Measurements from ENCODE around the gene EGR4.
"Not testable (repeated sequence)": the region's sequence is repeated elsewhere in the genome, so short reads cannot be mapped to it uniquely, and the experiment has no call there.

EGR4 gene

GRCh38 chr2:73264332-73264606 lies 29.1 kb downstream of the EGR4 start:
- DNase-seq (ENCODE audit: low read depth): no peak
- TF ChIP-seq, protein P1, sequence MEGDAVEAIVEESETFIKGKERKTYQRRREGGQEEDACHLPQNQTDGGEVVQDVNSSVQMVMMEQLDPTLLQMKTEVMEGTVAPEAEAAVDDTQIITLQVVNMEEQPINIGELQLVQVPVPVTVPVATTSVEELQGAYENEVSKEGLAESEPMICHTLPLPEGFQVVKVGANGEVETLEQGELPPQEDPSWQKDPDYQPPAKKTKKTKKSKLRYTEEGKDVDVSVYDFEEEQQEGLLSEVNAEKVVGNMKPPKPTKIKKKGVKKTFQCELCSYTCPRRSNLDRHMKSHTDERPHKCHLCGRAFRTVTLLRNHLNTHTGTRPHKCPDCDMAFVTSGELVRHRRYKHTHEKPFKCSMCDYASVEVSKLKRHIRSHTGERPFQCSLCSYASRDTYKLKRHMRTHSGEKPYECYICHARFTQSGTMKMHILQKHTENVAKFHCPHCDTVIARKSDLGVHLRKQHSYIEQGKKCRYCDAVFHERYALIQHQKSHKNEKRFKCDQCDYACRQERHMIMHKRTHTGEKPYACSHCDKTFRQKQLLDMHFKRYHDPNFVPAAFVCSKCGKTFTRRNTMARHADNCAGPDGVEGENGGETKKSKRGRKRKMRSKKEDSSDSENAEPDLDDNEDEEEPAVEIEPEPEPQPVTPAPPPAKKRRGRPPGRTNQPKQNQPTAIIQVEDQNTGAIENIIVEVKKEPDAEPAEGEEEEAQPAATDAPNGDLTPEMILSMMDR (IDR thresholded peaks at IDR 0.05; ENCODE audit: low read depth, low read length, missing control alignments): no peak
- H3K4me3 ChIP-seq (ENCODE audit: low read depth, low read length): no peak overlapping the region

DNA sequence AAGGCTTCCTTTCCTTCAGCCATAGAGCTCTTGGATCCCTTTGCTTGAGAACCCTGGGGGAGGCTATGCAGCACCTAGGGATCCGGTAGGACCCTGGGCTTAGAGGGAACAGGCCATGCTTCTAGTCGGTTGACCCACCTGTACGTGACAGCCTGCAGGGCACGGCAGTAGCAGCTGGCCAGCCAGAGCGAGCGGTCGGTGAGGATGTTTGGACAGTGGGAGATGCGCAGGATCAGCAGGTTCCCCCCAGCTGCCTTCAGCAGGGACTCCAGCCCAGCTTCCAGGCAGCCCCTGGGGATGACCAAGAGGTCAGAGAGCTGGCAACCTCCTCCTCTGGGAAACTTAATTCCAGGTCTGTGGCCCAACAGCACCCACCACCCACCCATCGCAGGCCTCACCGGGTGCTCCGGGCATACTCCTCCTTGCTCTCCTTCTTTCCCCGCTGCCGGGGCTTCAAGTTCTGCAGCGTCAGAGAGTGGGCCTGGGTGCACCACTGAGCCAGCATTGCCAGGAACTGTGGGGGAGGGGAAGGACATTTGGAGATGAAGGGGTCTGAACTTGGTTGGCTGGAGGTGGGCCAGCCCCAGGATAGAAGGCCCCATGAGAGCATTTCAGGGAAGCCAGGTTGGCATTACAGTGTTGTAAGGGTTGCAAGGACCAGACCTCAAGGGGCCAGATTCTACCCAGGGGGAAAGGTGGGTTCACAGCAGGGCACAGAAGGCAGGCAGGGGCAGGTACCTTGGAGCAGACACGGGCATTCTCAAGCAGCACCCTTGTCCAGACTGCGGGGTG lies 29.6 kb downstream of the EGR4 start:
- no peak for DNase-seq (ENCODE audit: low read depth)
- TF ChIP-seq, protein P1 (IDR thresholded peaks at IDR 0.05; ENCODE audit: low read depth, low read length, missing control alignments): no peak
- no peak overlapping the region for H3K4me3 ChIP-seq (ENCODE audit: low read depth, low read length)

DNA sequence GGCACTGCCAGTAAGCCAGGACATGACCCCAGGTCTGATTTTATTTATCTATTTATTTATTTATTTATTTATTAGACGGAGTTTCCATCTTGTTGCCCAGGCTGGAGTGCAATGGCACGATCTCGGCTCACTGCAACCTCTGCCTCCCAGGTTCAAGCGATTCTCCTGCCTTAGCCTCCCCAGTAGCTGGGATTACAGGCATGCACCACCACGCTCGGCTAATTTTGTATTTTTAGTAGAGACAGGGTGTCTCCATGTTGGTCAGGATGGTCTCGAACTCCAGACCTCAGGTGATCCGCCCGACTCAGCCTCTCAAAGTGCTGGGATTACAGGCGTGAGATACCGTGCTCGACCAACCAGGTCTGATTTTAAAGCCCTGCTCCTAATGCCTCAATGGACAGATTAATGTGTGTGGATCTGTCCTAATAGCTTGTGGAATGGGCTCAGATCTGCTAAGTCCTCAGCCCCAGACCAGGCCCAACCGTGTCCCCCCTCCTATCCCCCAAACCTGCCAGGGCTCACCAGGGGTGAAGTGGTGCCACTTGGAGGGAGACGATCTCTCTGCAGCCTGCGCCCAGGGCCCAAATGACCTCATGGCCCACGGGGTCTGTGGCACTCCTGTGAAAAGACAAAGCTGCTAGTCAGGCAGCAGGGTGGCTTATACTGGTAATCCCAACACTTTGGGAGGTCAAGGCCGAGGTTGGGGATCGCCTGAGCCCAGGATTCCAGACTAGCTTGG lies 30.5 kb downstream of the EGR4 start:
- H3K4me3 ChIP-seq (ENCODE audit: low read depth, low read length); DNase-seq (ENCODE audit: low read depth): not testable (repeated sequence)

DNA sequence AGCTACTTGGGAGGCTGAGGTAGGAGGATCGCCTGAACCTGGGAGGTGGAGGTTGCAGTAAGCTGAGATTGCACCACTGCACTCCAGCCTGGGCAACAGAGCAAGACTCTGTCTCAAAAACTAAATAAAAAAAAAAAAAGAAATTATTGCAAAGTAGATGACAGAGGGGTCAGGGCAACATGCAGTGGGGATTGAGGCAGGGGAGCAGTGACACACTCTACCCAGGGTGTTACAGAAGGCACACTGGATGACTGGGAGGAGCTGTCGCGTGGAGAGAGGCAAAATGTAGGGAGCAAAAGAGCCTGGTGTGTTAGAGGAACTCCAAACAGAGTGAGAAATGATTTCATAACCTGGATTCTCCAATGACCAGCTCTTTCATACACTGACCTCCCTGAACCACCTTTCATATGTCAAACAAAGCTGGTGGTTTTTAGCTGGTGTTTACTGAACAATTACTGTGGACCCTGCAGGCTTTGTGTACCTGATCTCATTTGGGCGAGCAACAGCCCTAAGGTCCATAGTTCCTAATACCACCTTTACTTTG lies 31.2 kb downstream of the EGR4 start:
- TF ChIP-seq, protein P1 (IDR thresholded peaks at IDR 0.05; ENCODE audit: low read depth, low read length, missing control alignments): no peak
- no peak overlapping the region for H3K4me3 ChIP-seq (ENCODE audit: low read depth, low read length)
- no peak for DNase-seq (ENCODE audit: low read depth)

DNA sequence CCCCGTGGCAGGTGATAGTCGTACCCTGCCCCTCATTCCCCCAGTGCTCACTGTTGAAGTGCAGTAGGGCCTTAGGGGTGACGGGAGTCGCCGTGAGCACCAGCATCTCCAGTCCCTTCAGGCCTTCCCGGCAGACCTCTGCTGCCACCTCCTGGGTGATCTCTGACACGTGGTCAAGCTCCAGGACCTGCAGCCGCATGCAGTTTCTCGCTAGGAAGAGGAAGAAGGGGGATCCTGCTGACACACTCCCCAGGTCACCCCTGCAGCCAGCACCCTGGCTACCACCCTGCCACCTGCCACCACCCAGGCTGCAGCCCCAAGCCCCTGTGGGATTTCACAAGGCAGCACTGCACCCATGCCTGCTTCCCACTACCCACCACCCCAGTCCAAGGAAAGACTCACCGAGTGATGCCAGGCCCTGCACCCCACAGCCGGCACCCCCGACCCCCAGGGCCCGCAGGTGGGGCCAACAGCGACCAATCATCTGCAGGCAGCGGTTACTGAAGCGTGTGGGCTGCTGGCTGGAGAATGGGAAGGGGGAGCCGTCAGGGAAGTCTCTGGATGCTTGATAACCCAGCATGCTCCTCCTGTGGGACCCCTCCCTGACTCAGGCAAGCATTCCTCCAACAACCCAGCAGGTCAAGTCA lies 32.9 kb downstream of the EGR4 start:
- no peak overlapping the region for H3K4me3 ChIP-seq (ENCODE audit: low read depth, low read length)
- TF ChIP-seq, protein P1 (IDR thresholded peaks at IDR 0.05; ENCODE audit: low read depth, low read length, missing control alignments): peak; percentile 33
- no peak for DNase-seq (ENCODE audit: low read depth)

GRCh38 chr2:73259704-73260337 lies 33.5 kb downstream of the EGR4 start:
- TF ChIP-seq, protein P1 (IDR thresholded peaks at IDR 0.05; ENCODE audit: low read depth, low read length, missing control alignments): no peak
- no peak for DNase-seq (ENCODE audit: low read depth)
- H3K4me3 ChIP-seq (ENCODE audit: low read depth, low read length): no peak overlapping the region

GRCh38 chr2:73259276-73259675 lies 34.1 kb downstream of the EGR4 start:
- TF ChIP-seq, protein P1 (IDR thresholded peaks at IDR 0.05; ENCODE audit: low read depth, low read length, missing control alignments): no peak

More at GRCh38 chr2:73259276-73259675, 34.1 kb downstream of the EGR4 start:
- no peak for DNase-seq (ENCODE audit: low read depth)
- no peak overlapping the region for H3K4me3 ChIP-seq (ENCODE audit: low read depth, low read length)
